GM18909 (cell line): Measurements from ENCODE around the gene MYCBPAP.

Source experiments
- ATAC-seq: cut with Tn5 transposase; IDR thresholded peaks from one replicate; pipeline ENCODE4 v1.9.1; 2021; ENCODE audit warnings: mild to moderate bottlenecking; ENCODE audit not compliant: unreplicated experiment, poor library complexity

MYCBPAP gene

DNA sequence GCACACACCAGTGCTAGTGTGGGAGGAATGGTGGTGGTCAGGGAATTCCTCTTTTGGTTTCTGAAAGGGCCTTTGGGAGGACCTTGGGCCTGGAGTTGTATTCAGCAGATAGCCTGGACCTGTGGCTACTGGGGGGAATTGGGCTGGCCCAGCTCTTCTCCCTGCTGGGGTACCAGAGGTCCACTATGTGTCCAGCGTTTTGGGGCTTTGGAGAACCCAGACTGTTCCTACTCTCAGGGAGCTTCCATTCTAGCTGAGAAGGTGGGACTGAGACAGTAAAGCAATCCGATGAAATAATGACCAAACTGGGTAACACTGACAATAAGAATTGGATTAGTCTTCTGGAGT lies 26.7 kb downstream of the MYCBPAP start:
- ATAC-seq, result no peak

DNA sequence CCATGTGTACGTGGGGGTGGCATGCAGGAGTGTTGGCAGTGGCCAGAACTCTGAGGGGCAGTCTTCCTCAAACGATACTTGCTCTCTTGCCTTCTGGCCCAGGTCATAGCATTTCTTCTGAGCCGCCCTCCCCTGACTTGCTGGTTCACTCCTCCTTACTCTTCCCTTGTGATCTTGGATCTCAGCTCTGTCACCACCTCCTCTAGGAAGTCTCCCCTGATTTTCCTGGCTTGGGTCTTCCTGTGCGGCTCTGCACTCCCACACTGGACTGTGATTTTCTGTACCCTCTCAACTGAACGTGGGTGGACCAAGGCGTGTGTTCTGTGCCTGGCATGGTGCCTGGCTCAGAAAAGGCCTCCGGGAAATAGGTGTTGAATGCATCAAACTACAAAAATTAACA lies 27.2 kb downstream of the MYCBPAP start:
- no peak for ATAC-seq

DNA sequence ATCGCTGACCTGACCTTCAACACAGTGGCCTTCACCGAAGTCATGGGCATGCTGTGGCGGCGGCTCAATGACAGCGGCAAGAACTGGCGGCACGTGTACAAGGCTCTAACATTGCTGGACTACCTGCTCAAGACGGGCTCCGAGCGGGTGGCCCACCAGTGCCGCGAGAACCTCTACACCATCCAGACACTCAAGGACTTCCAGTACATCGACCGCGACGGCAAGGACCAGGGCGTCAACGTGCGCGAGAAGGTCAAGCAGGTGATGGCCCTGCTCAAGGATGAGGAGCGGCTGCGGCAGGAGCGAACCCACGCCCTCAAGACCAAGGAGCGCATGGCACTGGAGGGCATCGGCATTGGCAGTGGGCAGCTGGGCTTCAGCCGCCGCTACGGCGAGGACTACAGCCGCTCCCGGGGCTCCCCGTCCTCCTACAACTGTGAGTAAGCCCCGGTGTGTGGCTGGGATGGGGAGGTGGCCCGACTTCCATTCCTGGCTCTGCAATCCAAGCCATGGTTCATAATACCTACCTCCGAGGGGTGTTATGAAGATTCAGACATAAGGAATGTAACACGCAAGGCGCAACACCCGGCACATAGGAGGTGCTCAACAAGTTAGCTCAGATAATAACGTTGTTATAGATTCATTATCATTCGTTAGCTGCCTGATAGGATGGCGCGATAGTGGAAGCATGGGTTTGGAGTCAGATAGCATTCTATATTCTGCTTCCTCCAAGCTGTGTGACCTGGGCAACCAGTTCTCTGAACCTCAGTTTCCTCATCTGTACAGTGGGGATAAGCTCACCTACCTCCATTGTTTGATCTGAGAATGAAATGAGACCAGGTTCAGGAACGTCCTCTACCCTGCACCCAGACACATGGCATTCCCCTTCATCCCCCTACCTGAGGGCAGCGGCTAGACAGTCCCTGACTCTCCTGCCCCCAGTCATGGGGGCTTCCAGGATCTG lies 28.7 kb downstream of the MYCBPAP start:
- no peak for ATAC-seq

DNA sequence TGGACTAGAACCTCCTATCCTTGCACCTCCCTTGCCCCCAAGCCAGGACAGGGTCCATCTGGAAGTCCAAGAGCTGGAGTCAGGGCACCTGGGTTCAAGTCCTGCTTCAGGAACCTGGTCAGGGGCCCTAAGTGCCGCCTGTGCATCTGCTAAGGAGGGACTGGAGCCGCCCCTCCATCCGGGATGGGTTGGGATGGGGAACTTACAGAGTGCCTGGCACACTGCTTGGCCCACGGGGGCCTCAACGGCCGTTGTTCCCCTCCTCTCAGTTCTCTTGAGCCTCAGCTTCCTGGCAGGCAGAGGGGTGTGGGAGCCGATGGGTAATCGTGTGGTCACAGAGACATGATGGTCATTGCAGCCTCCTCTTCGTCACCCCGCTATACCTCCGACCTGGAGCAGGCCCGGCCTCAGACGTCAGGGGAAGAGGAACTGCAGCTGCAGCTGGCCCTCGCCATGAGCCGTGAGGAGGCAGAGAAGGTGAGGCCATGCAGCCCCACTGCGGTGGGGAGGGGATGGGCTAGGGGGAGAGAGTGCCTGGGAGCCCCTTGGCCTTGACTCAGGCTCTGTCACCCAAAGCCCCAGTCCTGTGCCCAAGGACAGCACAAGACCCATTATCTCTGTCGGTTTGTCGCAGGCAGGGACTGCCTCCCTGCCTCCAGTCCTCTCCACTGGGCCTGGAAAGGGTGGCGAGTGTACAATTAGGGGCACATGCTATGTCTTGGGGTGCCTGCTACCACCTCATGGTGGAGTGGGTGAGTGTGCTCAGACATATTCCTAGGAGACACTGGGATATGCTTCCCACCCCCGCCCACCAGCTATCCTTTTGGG lies 29.7 kb downstream of the MYCBPAP start:
- no peak for ATAC-seq

DNA sequence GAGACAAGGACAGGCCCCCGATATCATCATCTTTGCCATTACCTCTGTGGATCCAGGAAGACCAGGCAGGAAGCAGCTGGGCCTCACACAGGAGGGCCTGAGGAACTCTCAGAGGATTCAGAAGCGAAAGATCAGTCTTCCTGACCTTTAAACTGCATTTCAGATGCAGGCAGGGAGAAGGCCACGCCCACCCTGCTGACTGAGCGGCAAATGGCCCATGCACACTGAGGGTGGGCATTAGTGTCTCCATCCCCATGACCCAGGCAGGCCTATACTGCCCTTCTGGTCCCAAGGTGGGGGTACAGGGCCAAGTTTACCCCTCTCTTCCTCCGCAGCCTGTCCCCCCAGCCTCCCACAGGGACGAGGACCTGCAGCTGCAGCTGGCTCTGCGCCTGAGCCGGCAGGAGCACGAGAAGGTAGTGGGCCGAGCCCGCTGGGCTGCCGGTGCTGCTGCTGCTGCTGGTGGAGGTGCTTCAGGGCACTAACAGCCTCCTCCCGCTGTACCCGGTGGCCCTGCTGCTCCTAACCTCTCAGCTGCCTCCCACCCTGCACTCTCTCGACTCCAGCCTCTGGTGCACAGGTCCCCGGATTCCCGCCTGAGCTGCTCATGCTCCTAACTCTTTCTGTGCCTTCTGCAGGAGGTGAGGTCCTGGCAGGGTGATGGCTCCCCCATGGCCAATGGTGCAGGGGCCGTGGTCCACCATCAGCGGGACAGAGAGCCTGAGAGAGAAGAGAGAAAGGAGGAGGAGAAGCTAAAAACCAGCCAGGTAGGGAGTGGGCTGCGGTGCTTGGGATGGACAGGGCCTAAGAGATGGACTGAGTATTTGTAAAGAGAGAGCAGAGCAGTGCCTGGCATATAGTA lies 30.5 kb downstream of the MYCBPAP start:
- ATAC-seq, result no peak

DNA sequence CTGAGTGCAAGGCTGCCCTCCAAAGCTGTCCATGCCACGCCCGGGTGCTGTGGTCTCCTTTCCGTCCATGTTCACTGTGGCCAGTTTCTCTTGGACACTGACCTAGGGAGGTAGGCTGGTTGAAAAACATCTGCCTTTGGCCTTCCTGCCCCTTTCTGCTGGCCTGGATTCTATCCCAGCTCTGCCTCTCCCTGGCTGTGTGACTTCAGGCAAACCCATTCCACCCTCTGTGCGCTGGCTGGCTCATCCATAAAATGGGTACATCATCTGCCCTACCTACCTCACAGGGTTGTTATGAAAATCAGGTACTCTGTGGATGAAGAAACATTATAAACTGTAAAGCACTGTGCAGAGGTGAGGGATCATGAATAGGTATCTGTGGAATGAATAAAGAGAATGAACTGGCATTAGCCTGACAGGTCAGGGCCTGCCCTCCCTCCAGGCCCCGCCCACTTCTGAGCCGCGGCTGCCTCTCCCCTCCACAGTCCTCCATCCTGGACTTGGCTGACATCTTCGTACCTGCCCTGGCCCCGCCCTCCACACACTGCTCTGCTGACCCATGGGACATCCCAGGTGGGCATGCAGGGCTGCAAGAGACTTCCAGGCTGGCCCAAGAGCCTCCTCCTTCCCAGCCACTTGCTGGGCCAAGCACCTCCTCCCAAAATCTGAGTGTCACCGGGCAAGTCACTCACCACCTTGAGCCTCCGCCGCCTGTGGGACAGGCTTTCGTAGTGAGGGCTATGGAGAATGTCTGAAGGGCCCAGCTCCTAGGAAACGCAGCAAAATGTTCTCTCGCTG lies 31.7 kb downstream of the MYCBPAP start:
- no peak for ATAC-seq

DNA sequence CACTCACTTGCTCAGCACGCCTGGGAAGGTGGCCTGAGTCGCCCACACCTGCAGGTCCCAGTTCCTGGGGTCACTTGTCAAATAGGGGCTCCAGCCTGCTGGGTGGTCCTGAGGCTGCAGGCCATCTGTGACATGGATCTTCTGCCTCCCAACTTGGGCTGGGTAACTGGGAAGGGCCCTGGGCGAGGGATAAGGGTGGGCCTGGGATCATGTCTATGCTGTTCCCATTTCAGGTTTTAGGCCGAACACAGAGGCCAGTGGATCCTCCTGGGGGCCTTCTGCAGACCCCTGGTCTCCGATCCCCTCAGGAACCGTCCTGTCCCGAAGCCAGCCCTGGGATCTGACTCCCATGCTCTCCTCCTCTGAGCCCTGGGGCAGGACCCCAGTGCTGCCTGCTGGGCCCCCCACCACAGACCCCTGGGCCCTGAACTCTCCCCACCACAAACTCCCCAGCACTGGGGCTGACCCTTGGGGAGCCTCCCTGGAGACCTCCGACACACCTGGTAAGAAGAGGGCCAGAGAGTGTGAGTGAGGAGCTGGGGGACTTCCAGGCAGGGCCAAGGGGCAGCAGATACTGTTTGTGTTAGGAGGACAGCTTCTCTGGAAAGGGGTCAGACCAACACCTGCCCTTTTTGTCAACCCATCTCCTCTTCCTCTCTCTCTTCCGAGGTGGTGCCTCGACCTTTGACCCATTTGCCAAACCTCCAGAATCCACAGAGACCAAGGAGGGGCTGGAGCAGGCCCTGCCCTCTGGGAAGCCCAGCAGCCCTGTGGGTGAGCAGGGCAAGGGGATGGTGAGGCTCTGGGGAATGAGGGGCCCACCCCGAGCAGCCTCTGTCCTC lies 32.5 kb downstream of the MYCBPAP start:
- ATAC-seq, result no peak

DNA sequence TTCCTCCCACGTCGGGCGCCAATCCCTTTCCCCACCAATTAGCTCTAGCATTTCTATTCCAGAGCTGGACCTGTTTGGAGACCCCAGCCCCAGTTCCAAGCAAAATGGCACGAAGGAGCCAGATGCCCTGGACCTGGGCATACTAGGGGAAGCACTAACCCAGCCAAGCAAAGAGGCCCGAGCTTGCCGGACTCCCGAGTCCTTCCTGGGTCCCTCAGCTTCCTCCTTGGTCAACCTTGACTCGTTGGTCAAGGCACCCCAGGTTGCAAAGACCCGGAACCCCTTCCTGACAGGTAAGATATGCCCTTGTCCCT lies 33.1 kb downstream of the MYCBPAP start:
- ATAC-seq, result no peak

DNA sequence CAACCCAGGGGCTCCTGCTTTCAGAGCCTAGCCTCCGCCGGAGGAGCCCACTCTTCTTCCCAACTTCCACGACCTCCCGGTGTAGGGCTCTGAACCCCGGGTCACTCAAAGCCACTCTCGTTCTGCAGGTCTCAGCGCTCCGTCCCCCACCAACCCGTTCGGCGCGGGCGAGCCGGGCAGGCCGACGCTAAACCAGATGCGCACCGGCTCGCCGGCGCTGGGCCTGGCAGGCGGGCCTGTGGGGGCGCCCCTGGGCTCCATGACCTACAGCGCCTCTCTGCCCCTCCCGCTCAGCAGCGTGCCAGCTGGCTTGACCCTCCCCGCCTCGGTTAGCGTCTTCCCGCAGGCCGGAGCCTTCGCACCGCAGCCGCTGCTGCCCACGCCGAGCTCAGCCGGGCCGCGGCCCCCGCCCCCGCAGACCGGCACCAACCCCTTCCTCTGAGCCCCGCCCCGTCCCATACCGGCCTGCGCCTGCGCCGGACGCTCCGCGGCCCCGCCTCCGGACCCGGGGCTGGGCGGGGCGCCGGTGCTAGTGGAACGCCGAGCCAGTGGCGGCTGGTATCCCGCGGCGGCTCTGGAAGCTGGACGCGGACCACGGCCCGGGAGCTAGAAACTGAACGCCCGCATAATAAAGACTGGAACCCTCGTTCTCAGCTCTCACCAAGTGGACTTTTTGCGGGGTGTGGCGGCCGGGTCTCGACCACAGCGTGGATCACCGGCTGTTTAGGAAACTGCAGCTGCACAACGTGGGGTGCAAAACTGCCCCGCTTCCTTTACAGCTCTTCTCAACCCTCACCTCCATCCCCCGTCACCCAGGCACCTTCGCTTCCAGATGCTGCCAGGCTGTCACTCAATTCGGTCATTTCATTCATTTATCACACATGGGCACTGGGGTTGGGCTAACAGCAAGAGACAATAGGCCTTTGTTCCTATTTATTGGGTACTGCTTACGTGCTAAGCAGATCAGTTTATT lies 33.8 kb downstream of the MYCBPAP start:
- peak; percentile 71 for ATAC-seq

DNA sequence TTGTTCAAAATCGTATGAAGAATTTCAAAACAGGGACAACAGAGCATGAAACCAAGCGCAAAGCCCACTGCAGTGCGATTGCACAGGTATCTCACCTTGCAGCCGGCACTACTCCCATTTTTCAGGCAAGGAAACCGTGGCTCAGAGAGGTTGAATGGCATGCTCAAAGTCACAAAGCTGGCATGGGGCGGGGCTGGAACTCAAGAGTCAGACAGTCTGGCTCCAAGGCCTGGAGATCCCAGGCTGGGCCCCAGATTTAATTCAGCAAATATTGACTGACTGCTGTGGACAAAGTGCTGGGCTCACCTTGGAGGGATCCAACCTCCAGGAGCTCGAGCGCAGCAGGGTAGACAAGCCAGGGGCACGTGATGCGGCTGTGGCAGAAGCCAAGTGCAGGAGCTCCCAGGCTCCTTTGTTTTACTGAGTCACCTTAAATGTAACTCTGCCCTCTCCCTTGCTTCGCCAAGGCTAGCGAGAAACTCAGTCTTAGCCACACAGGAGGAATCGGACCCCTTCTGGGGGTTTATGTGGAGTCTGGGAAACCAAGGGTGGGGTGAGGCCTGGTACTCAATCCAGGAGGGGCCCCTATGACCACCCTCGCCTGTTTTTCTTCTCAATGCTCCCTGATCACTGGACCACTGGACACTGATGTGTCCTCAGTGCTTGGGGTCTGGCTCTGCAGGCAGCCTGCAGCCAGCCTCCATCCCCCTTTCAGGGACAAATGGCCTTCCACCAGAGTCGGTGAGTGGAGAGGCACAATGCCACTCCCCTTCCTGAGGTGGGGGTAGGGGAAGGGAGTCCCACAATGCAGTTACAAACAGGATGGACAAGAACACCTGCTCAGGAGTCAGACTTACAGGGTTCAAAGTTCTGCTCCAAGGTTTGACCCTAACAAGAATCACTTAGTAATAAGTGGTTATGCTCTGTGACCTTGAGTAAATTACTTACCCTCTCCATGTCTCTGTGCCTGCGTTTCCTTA lies 34.8 kb downstream of the MYCBPAP start:
- ATAC-seq, result no peak

DNA sequence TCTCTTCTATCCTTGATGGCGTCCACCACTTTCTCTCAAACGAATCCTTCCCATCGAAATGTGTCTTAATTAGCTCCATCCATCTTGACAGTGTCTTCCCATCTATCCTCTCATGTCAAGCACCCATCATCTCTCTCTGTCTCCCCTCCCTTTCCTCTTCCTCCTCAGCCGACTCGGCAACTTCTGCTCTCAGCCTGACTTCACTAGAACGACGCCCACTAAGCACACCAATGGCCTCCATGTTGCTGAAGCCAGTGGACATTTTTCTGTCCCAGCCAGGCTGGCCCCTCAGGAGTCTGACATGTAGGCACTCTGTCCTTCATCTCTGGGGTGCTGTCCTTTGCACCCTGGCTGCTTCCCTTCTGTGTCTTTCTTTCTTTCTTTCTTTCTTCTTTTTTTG lies 36.3 kb downstream of the MYCBPAP start:
- ATAC-seq, result no peak

DNA sequence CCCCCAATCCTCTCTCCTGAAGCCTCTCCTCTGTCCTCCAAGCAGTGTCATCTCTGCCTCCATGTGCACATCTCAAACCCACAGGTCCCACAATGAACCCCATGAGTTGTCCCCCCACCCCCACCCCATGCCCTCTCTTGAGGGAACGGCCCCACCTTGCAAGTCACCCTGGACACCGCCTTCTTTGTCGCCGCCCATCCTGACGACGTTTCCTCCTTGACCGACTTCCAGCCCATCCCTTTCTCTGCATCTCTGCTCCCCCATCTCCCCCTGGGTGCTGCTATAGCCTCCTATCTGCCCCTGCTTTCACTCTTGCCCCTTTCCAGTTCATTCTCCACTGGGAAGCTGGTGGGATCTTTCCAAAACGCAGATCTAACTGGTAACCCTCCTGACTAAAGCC lies 37.1 kb downstream of the MYCBPAP start:
- no peak for ATAC-seq

DNA sequence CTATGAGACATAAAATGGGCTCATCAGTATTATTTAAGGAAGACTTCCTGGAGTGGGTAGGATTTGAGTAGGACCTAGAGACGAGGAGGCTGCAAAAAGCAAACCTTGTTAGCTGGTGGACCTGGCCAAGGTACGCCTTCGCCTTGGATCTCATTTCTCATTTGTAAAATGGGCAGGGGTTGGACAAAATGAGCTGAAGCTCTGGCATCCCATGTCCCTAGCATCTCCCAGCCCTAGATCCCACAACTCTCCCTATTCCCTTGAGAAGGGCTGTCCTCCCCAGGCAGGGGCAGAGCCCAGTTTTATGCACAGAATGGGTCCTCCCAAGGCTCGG lies 38.4 kb downstream of the MYCBPAP start:
- no peak for ATAC-seq

DNA sequence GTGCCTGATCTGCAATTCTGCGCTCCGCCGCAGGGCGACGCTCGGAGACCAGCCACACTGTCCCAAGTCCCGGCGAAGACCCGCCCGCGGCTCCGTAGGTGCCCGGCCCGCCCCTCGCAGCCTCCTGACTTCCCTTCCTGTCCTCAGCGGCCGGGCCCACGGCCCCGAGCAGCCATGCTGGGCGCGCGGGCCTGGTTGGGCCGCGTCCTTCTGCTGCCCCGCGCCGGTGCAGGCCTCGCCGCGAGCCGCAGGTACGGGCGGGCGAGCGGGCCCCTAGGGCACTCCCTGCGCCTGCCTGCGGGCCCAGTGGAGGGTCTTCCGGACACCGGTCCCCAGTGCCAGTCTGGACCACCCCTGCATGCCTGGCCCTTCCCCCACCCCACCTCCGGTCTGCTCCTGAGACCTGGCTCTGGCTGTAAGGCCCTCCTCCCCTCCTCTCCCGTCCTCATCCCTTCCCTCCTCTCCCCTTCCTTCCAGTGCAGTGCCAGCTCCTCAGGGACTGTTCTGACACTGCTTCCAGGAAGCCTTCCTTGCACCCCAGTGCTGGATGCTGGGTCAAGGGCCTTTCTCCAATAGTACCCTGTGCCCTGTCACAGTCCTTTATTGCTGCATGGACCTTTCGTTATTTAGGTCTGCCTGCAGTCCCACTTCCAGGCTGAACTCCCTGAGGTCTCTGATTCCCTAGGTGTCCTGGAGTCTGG lies 38.9 kb downstream of the MYCBPAP start, which contains the start of gene SPATA20:
Gene SPATA20, plus strand, starts transcription at position 140 of the 701 bp plus-strand sequence. Its CDS starts 35 bp downstream, at position 175.
- peak; percentile 76 for ATAC-seq

DNA sequence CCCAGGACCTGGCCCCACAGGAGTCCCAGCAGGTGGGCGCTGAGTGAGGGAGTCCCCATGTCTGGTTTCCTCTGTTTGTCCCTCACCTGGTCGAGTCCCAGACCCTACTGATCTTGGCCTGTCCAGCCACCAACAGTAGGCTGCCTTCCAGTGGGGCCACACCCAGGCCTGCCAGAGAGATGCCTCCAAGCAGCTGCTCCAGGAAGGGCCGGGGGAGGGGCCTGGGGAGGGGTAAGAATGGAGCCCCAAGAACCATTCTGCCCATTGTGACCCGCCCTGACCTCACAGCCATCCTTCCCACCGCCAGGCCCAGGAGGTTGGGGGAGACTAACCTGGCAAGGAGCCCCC lies 39.5 kb downstream of the MYCBPAP start:
- ATAC-seq, result no peak

DNA sequence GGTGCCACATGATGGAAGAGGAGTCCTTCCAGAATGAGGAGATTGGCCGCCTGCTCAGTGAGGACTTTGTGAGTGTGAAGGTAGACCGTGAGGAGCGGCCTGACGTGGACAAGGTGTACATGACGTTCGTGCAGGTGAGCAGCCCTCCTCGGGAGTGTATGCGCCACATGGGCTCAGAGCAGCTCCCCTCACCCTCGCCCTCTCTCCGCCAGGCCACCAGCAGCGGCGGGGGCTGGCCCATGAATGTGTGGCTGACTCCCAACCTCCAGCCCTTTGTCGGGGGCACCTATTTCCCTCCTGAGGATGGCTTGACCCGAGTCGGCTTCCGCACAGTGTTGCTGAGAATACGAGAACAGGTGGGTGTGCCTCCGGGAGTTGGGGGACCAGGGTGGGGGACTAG lies 40.6 kb downstream of the MYCBPAP start:
- no peak for ATAC-seq
